B cell (primary cell): ENCODE data around the gene SAFB. TPM values are rescaled to one million over a fixed set of nuclear protein-coding genes. Genes with fewer than 3 reads are reported as not detected.

Source experiments
- ATAC-seq: fragments of 200-7000 bp; cut with Tn5 transposase; one replicate; pipeline ENCODE4 v1.10.0; 2021; ENCODE audit warnings: low read depth, mild to moderate bottlenecking, moderate number of reproducible peaks, moderate library complexity
- CTCF ChIA-PET: fragments of 350-600 bp; sonication (Branson Sonifier 250); formaldehyde crosslinking; loops from one replicate; lab custom pipeline; 2021; ENCODE audit warnings: antibody characterized with exemption, inconsistent platforms; lab: Charles Lee
- POLR2A ChIA-PET: fragments of 350-600 bp; sonication (Branson Sonifier 250); formaldehyde crosslinking; loops from one replicate; lab custom pipeline; 2021; ENCODE audit warnings: antibody characterized with exemption; lab: Charles Lee
- DNase-seq: peaks from one replicate; pipeline ENCODE4 v3.0.0; 2013
- H2AFZ ChIP-seq: 2 replicates; pipeline ENCODE4 v1.6.1; 2012; ENCODE audit warnings: mild to moderate bottlenecking, low read depth, low read length; ENCODE audit not compliant: insufficient read depth, poor library complexity, severe bottlenecking
- H3K27ac ChIP-seq, 2 donors: 1 replicate in 1 of 2; 2 replicates in 1 of 2; pipeline ENCODE4 v1.5.1; 2012 to 2013; ENCODE audit warnings: low read length in 2 of 2, mild to moderate bottlenecking in 2 of 2, moderate library complexity in 1 of 2
- H3K27me3 ChIP-seq, 4 experiments: fragments of 200-600 bp in 1 of 4; sonication (generic) in 1 of 4; replicated peaks in 1 of 4; 1 replicate in 2 of 4; 2 replicates in 2 of 4; pipeline versions ENCODE4 v1.6.1 to v1.7.0; 2013 to 2016; ENCODE audit warnings: low read length in 3 of 4, mild to moderate bottlenecking in 2 of 4, mixed read lengths in 1 of 4, moderate library complexity in 1 of 4; ENCODE audit not compliant: insufficient read depth in 4 of 4, control insufficient read depth in 3 of 4; ENCODE audit errors: control extremely low read depth in 1 of 4
- H3K36me3 ChIP-seq, 2 experiments: replicated peaks in 1 of 2; 1 replicate in 1 of 2; 2 replicates in 1 of 2; pipeline versions ENCODE4 v1.6.1 to v1.7.1; 2013; ENCODE audit warnings: low read length in 1 of 2; ENCODE audit not compliant: insufficient read depth in 2 of 2, control insufficient read depth in 1 of 2; ENCODE audit errors: control extremely low read depth in 1 of 2, extremely low read depth in 1 of 2
- H3K4me1 ChIP-seq, 2 donors: fragments of 200-600 bp in 1 of 2; sonication (generic) in 1 of 2; 1 replicate in 1 of 2; 2 replicates in 1 of 2; pipeline versions ENCODE4 v1.5.1 to v1.6.1; 2013 to 2017; ENCODE audit warnings: low read length in 2 of 2; ENCODE audit not compliant: control insufficient read depth in 2 of 2, insufficient read depth in 2 of 2
- H3K4me2 ChIP-seq: replicated peaks from 2 replicates; pipeline ENCODE3; 2012; ENCODE audit warnings: mild to moderate bottlenecking, low read depth, low read length; ENCODE audit not compliant: poor library complexity, severe bottlenecking
- H3K4me3 ChIP-seq, 5 experiments: fragments of 200-600 bp in 1 of 5; sonication (generic) in 1 of 5; 1 replicate in 3 of 5; 2 replicates in 2 of 5; pipeline versions ENCODE4 v1.5.1 to v1.7.0; 2011 to 2016; ENCODE audit warnings: low read length in 4 of 5, mild to moderate bottlenecking in 4 of 5, low read depth in 2 of 5, control low read depth in 1 of 5, moderate library complexity in 1 of 5; ENCODE audit not compliant: insufficient read depth in 1 of 5; ENCODE audit errors: control extremely low read depth in 1 of 5, extremely low read depth in 1 of 5
- H3K79me2 ChIP-seq: fragments of 200-600 bp; sonication (generic); one replicate; pipeline ENCODE4 v1.6.0; 2016; ENCODE audit warnings: low read length; ENCODE audit not compliant: control insufficient read depth, insufficient read depth
- H3K9ac ChIP-seq: fragments of 200-600 bp; sonication (generic); 2 replicates; pipeline ENCODE4 v1.6.1; 2017; ENCODE audit warnings: mild to moderate bottlenecking, low read length, moderate library complexity
- H3K9me3 ChIP-seq, 3 donors: one replicate each; pipeline versions ENCODE4 v1.6.1 to v1.7.1; 2013; ENCODE audit warnings: low read length in 2 of 3; ENCODE audit not compliant: control insufficient read depth in 2 of 3, insufficient read depth in 1 of 3; ENCODE audit errors: control extremely low read depth in 1 of 3
- H4K20me1 ChIP-seq: 2 replicates; pipeline ENCODE4 v1.6.0; 2012; ENCODE audit warnings: mild to moderate bottlenecking, low read length; ENCODE audit not compliant: insufficient read depth, control insufficient read depth, poor library complexity, severe bottlenecking
- H3K27ac Mint-ChIP-seq: one replicate; pipeline ENCODE4 v1.8.0; 2021; ENCODE audit warnings: mixed read lengths
- H3K27me3 Mint-ChIP-seq: one replicate; pipeline ENCODE4 v1.8.0; 2021; ENCODE audit warnings: mixed read lengths
- H3K4me1 Mint-ChIP-seq: one replicate; pipeline ENCODE4 v1.8.0; 2021; ENCODE audit warnings: mixed read lengths
- H3K4me3 Mint-ChIP-seq: one replicate; pipeline ENCODE4 v1.8.0; 2021; ENCODE audit warnings: mixed read lengths
- H3K9me3 Mint-ChIP-seq: one replicate; pipeline ENCODE4 v1.8.0; 2022; ENCODE audit warnings: mixed read lengths; ENCODE audit not compliant: insufficient read depth
- CTCF ChIP-seq: fragments of 200-600 bp; IDR thresholded peaks from one replicate; pipeline ENCODE4 v1.8.0; 2022; ENCODE audit warnings: antibody characterized with exemption, mild to moderate bottlenecking
- EZH2 ChIP-seq: IDR thresholded peaks from 2 replicates; pipeline ENCODE4 v1.6.1; 2012; ENCODE audit warnings: borderline replicate concordance, low read depth, mild to moderate bottlenecking, moderate library complexity, low read length; ENCODE audit not compliant: insufficient read depth, poor library complexity, severe bottlenecking
- WGBS: methylation state at CpG from one replicate; pipeline ENCODE4 v1.1.5; 2013; ENCODE audit warnings: missing lambda C conversion rate; ENCODE audit not compliant: insufficient coverage; 5-methylcytosine and 5-hydroxymethylcytosine counted together
- intact Hi-C: fragments of 100-400 bp; cut with micrococcal nuclease; formaldehyde crosslinking; loops from one replicate; pipeline ENCODE4 v1.10.0; 2022
- polyA plus RNA-seq: library from polyadenylated mRNA; depleted of rRNA; stranded (reverse); fragments of >200 nt; gene quantifications from 2 replicates; pipeline ENCODE4 v1.2.3, GENCODE V29; 2012
- total RNA-seq, 2 donors: library from RNA; stranded (reverse); fragments of 120-200 nt in 1 of 2; gene quantifications; 1 replicate in 1 of 2; 2 replicates in 1 of 2; pipeline versions ENCODE4 v1.2.3 to v1.2.4, GENCODE V29; 2013 to 2022

Gene SAFB
- total and polyA plus RNA-seq, 2 donors (not counting 1 experiment from before 2014, with no cell fraction given): 91.0 to 221 TPM

GRCh38 chr19:5586300-5587070 lies 36.4 kb upstream of the SAFB start:
- no peak overlapping the region for H3K9ac ChIP-seq
- Mint-ChIP-seq H3K4me3 (no peak overlapping the region), H3K27me3 (no peaks in the 10 kb centered on the region), H3K27ac (no peak overlapping the region), H3K9me3 (no peaks in the 10 kb centered on the region), H3K4me1 (peaks cover 10% of the 10 kb centered on the region)
- intact Hi-C loops: no loop called here
- peak overlapping the region; percentile 34 for H3K4me2 ChIP-seq
- DNase-seq: no peak
- peaks cover 8% of the 10 kb centered on the region for H3K79me2 ChIP-seq
- no peak for ATAC-seq
- ChIA-PET CTCF (interaction anchor here (1.0 kb wide), 1 partner anchor 8 kb away, joined by 4 read pairs; no protein-coding TSS in a partner anchor), POLR2A (interaction anchor here (0.6 to 0.7 kb wide), 2 partner anchors 649 to 715 kb away, joined by 4 read pairs; no protein-coding TSS in a partner anchor)
- WGBS: 64% methylated on average over 16 of the region's 26 CpGs
- H4K20me1 ChIP-seq: peaks cover 59% of the 10 kb centered on the region
- H3K9me3 ChIP-seq: no peaks in the 10 kb centered on the region
- H2AFZ ChIP-seq: no peak overlapping the region
- peaks cover 10 to 13% of the 10 kb centered on the region in 2 donors for H3K4me1 ChIP-seq
- H3K36me3 ChIP-seq: peaks cover 0 to 59% of the 10 kb centered on the region in 2 experiments
- H3K27me3 ChIP-seq: no peaks in the 10 kb centered on the region
- H3K27ac ChIP-seq: peak overlapping the region in 1 of 2 donors; percentile 30
- TF ChIP-seq EZH2: no peak
- no peak overlapping the region for H3K4me3 ChIP-seq

- intact Hi-C loops: no loop called here
- Mint-ChIP-seq H3K4me3 (no peak overlapping the region), H3K4me1 (peaks cover 10% of the 10 kb centered on the region), H3K9me3 (no peaks in the 10 kb centered on the region), H3K27ac (no peak overlapping the region), H3K27me3 (no peaks in the 10 kb centered on the region)
- ATAC-seq (no peak), DNase-seq (no peak)
- peaks cover 62% of the 10 kb centered on the region for H4K20me1 ChIP-seq
- H3K9ac ChIP-seq: no peak overlapping the region
- POLR2A ChIA-PET: interaction anchor here (0.7 kb wide), 1 partner anchor 650 kb away, joined by 4 read pairs; no protein-coding TSS in a partner anchor
- H3K36me3 ChIP-seq: peaks cover 0 to 62% of the 10 kb centered on the region in 2 experiments
- H3K4me3 ChIP-seq: no peak overlapping the region
- H2AFZ ChIP-seq: no peak overlapping the region
- CTCF ChIA-PET: interaction anchor here (1.0 kb wide), 1 partner anchor 8 kb away, joined by 4 read pairs; no protein-coding TSS in a partner anchor
- TF ChIP-seq CTCF (no peak), EZH2 (no peak)
- H3K27me3 ChIP-seq: no peaks in the 10 kb centered on the region
- H3K9me3 ChIP-seq: no peaks in the 10 kb centered on the region
- H3K27ac ChIP-seq: no peak overlapping the region
- WGBS: 98% methylated on average over 9 of the region's 16 CpGs
- H3K4me1 ChIP-seq: peaks cover 10 to 13% of the 10 kb centered on the region in 2 donors
- peaks cover 8% of the 10 kb centered on the region for H3K79me2 ChIP-seq
- H3K4me2 ChIP-seq: no peak overlapping the region
Measured at GRCh38 chr19:5587071-5587455, 35.8 kb upstream of the SAFB start.
